Anterior cingulate cortex (tissue), 58 donors: ENCODE measurements around the gene RWDD4.
"Not testable (repeated sequence)": the region's sequence is repeated elsewhere in the genome, so short reads cannot be mapped to it uniquely, and the experiment has no call there.

Source experiments
- DNase-seq, 58 donors: peaks; one replicate each; lab custom pipeline; 2025; lab: John Stamatoyannopoulos, UW

The RWDD4 gene

GRCh38 chr4:183636503-183636902 lies 22.5 kb downstream of the RWDD4 start:
- DNase-seq, result no peak

- no peak for DNase-seq
These were observed 23.2 kb downstream of the RWDD4 start for GRCh38 chr4:183635741-183636140.

GRCh38 chr4:183635321-183635720 lies 23.7 kb downstream of the RWDD4 start:
- peak in 2 of 58 donors; percentile 4 to 21 for DNase-seq

GRCh38 chr4:183633476-183634400 lies 25.2 kb downstream of the RWDD4 start:
- DNase-seq, result no peak

- no peak for DNase-seq
These were observed 26.3 kb downstream of the RWDD4 start for GRCh38 chr4:183632689-183633088.

GRCh38 chr4:183631577-183632198 lies 27.3 kb downstream of the RWDD4 start:
- DNase-seq, result no peak

GRCh38 chr4:183627979-183628588 lies 30.9 kb downstream of the RWDD4 start:
- DNase-seq, result peak in 14 of 58 donors; percentile 4 to 60 (median 14)

- not testable (repeated sequence) for DNase-seq
These were observed 31.7 kb downstream of the RWDD4 start for GRCh38 chr4:183627286-183627685.

- no peak for DNase-seq
These were observed 32.8 kb downstream of the RWDD4 start for GRCh38 chr4:183626168-183626567.

GRCh38 chr4:183624548-183624947 lies 34.4 kb downstream of the RWDD4 start:
- DNase-seq, result no peak

GRCh38 chr4:183621875-183622274 lies 37.1 kb downstream of the RWDD4 start:
- no peak for DNase-seq

GRCh38 chr4:183620421-183620820 lies 38.6 kb downstream of the RWDD4 start:
- no peak for DNase-seq

GRCh38 chr4:183618681-183619080 lies 40.3 kb downstream of the RWDD4 start:
- DNase-seq, result no peak

- DNase-seq, result no peak
These were observed 41.9 kb downstream of the RWDD4 start for GRCh38 chr4:183617075-183617474.

- no peak for DNase-seq
These were observed 46.4 kb downstream of the RWDD4 start for GRCh38 chr4:183612329-183613250.

GRCh38 chr4:183611210-183611830 lies 47.7 kb downstream of the RWDD4 start:
- DNase-seq, result no peak

- DNase-seq, result no peak
These were observed 48.4 kb downstream of the RWDD4 start for GRCh38 chr4:183610613-183611012.

GRCh38 chr4:183610033-183610432 lies 49.0 kb downstream of the RWDD4 start:
- no peak for DNase-seq

- no peak for DNase-seq
These were observed 49.8 kb downstream of the RWDD4 start for GRCh38 chr4:183609151-183609550.

- DNase-seq, result no peak
These were observed 51.1 kb downstream of the RWDD4 start for GRCh38 chr4:183607894-183608293.
